Suprapubic skin (tissue), 4 donors: ENCODE measurements around the gene CNTNAP3.
"Not testable (repeated sequence)": the region's sequence is repeated elsewhere in the genome, so short reads cannot be mapped to it uniquely, and the experiment has no call there.

ENCODE experiments used
- CTCF ChIP-seq, 2 donors: fragments of 200-600 bp in 1 of 2; fragments of 450-650 bp in 1 of 2; sonication (generic) in 1 of 2; IDR thresholded peaks; one replicate each; pipeline ENCODE4 v1.5.1; 2016 to 2019; ENCODE audit warnings: antibody characterized with exemption in 2 of 2, mild to moderate bottlenecking in 1 of 2, moderate library complexity in 1 of 2
- EP300 ChIP-seq: sonication (generic); formaldehyde crosslinking; IDR thresholded peaks from one replicate; pipeline ENCODE4 v1.6.1; 2017; ENCODE audit warnings: antibody characterized with exemption
- POLR2A ChIP-seq, 2 donors: fragments of 450-650 bp; IDR thresholded peaks; one replicate each; pipeline ENCODE4 v1.6.1; 2017; ENCODE audit warnings: antibody characterized with exemption in 2 of 2, mild to moderate bottlenecking in 2 of 2, moderate library complexity in 2 of 2
- POLR2AphosphoS5 ChIP-seq, 3 donors: sonication (generic); formaldehyde crosslinking; IDR thresholded peaks; one replicate each; pipeline ENCODE4 v1.6.1; 2017; ENCODE audit warnings: antibody characterized with exemption in 3 of 3

- not testable (repeated sequence) for TF ChIP-seq POLR2AphosphoS5 (IDR thresholded peaks at IDR 0.05); EP300; CTCF (IDR thresholded peaks at IDR 0.05); POLR2A (IDR thresholded peaks at IDR 0.05)
Measured at GRCh38 chr9:39062966-39063365, 225.0 kb downstream of the CNTNAP3 start.
